ENCODE data around the gene DEDD.

- TF ChIP-seq CTCF (IDR thresholded peaks at IDR 0.05) (no peak), POLR2A (IDR thresholded peaks at IDR 0.05) (no peak), EP300 (IDR thresholded peaks at IDR 0.05) (no peak)
Measured at GRCh38 chr1:161145832-161146231, 13.4 kb upstream of the DEDD start.

Measured in suprapubic skin (tissue), 3 donors.